ENCODE results near the gene ALPL.
"Not testable (repeated sequence)": the region's sequence is repeated elsewhere in the genome, so short reads cannot be mapped to it uniquely, and the experiment has no call there.

The ALPL gene
- total RNA-seq, result 0 to 0.06 reads per million in 2 experiments

- DNase-seq (ENCODE audit: low read depth), result no peak
Measured at GRCh38 chr1:21509351-21510112, at the start of gene ALPL. Gene ALPL (plus strand): TSS chr1:21509423. CDS start chr1:21554082, 44,659 bp downstream.

GRCh38 chr1:21465127-21465526 lies 44.1 kb upstream of the ALPL start:
- not testable (repeated sequence) for DNase-seq (ENCODE audit: low read depth)

- not testable (repeated sequence) for DNase-seq (ENCODE audit: low read depth)
Measured at GRCh38 chr1:21467946-21468345, 41.3 kb upstream of the ALPL start.

GRCh38 chr1:21468599-21468998 lies 40.6 kb upstream of the ALPL start:
- no peak for DNase-seq (ENCODE audit: low read depth)

- no peak for DNase-seq (ENCODE audit: low read depth)
Measured at GRCh38 chr1:21469581-21469980, 39.6 kb upstream of the ALPL start.

- no peak for DNase-seq (ENCODE audit: low read depth)
Measured at GRCh38 chr1:21472861-21473260, 36.4 kb upstream of the ALPL start.

- no peak for DNase-seq (ENCODE audit: low read depth)
Measured at GRCh38 chr1:21478356-21478755, 30.9 kb upstream of the ALPL start.

- DNase-seq (ENCODE audit: low read depth), result not testable (repeated sequence)
Measured at GRCh38 chr1:21483881-21484280, 25.3 kb upstream of the ALPL start.

- no peak for DNase-seq (ENCODE audit: low read depth)
Measured at GRCh38 chr1:21489146-21489545, 20.1 kb upstream of the ALPL start.

- no peak for DNase-seq (ENCODE audit: low read depth)
Measured at GRCh38 chr1:21490774-21491487, 18.3 kb upstream of the ALPL start.

- no peak for DNase-seq (ENCODE audit: low read depth)
Measured at GRCh38 chr1:21491488-21492355, 17.5 kb upstream of the ALPL start.

- DNase-seq (ENCODE audit: low read depth), result no peak
Measured at GRCh38 chr1:21492356-21492625, 16.9 kb upstream of the ALPL start.

GRCh38 chr1:21494196-21494595 lies 15.0 kb upstream of the ALPL start:
- no peak for DNase-seq (ENCODE audit: low read depth)

GRCh38 chr1:21495225-21495820 lies 13.9 kb upstream of the ALPL start:
- no peak for DNase-seq (ENCODE audit: low read depth)

- DNase-seq (ENCODE audit: low read depth), result no peak
Measured at GRCh38 chr1:21496063-21496462, 13.2 kb upstream of the ALPL start.

GRCh38 chr1:21496886-21497285 lies 12.3 kb upstream of the ALPL start:
- DNase-seq (ENCODE audit: low read depth), result no peak

GRCh38 chr1:21497466-21498061 lies 11.7 kb upstream of the ALPL start:
- no peak for DNase-seq (ENCODE audit: low read depth)

- no peak for DNase-seq (ENCODE audit: low read depth)
Measured at GRCh38 chr1:21499283-21499950, 9.8 kb upstream of the ALPL start.

- no peak for DNase-seq (ENCODE audit: low read depth)
Measured at GRCh38 chr1:21503706-21504377, 5.4 kb upstream of the ALPL start.

- DNase-seq (ENCODE audit: low read depth), result no peak
Measured at GRCh38 chr1:21506804-21507203, 2.4 kb upstream of the ALPL start.
